ENCODE data around the gene METRN. TPM values are rescaled to one million over a fixed set of nuclear protein-coding genes. Genes with fewer than 3 reads are reported as not detected.

METRN gene
- total and polyA plus RNA-seq, 2 of the 4 experiments (the other 2 are of a cell fraction), result 6.1 to 48.2 TPM

DNA sequence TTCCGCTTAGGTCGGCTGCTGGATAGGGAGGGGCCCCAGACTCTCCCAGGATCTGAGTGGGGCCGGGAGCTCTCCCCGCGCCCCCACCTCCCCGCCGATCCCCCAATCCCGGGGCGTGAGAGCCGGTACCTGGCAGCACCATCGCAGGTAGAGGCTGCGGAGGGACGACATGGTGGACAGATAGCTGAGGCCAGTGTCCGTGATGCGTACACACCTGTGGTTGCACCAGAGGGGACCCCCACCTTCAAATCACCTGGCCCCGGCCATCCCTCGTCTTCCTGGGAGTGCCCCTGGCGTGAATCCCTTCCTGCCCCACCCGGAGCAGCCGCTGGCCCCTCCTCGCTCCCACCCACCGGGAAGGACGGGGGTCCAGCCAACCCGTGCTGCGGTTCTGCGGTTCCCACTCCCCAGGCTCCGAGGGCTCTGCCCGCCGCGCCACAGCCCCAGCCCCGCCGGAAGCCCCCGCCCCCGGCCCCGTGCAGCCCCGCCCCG, 20.0 kb upstream of the METRN start:
- Histone ChIP-seq H4K20me1 (ENCODE audit: insufficient read depth, low read length) (peaks cover 4% of the 10 kb centered on the region; the same call in 1 of the 2 replicates), H3K9ac (ENCODE audit: low read depth, low read length) (no peak overlapping the region), H3K36me3 (ENCODE audit: control insufficient read depth, insufficient read depth, low read length) (no peaks in the 10 kb centered on the region), H4K5ac (ENCODE audit: low read depth, low read length) (no peak overlapping the region), H3K27ac (ENCODE audit: insufficient read depth, low read length) (no peak overlapping the region), H3K9me3 (ENCODE audit: control insufficient read depth, insufficient read depth, low read length) (no peaks in the 10 kb centered on the region; the same call in 1 of the 2 replicates), H3K56ac (ENCODE audit: extremely low read depth, insufficient read depth, low read length) (no peak overlapping the region), H3K4me1 (ENCODE audit: control insufficient read depth, insufficient read depth, low read length) (peaks cover 3% of the 10 kb centered on the region; the same call in 1 of the 2 replicates), H2AK9ac (replicated peaks; ENCODE audit: low read depth, low read length, poor library complexity) (no peak overlapping the region), H4K8ac (ENCODE audit: low read depth in 2 of 2, low read length in 2 of 2) (no peak overlapping the region), H2AFZ (replicated peaks; ENCODE audit: low read length, poor library complexity) (no peak overlapping the region), H3K23ac (ENCODE audit: low read depth, low read length) (no peak overlapping the region), H2BK5ac (ENCODE audit: low read depth, low read length, poor library complexity, severe bottlenecking) (no peak overlapping the region), H3K79me1 (ENCODE audit: low read depth in 1 of 2, low read length in 2 of 2) (peaks cover 0 to under 1% of the 10 kb centered on the region in 2 experiments; a peak in 2 of 4 replicates), H3K27me3 (ENCODE audit: control insufficient read depth, insufficient read depth, low read length) (peaks cover 56% of the 10 kb centered on the region), H2BK15ac (ENCODE audit: low read depth, low read length) (no peak overlapping the region), H3K4ac (ENCODE audit: low read depth, low read length) (no peak overlapping the region), H3K18ac (ENCODE audit: low read depth, low read length) (no peak overlapping the region), H2BK120ac (ENCODE audit: low read depth, low read length) (no peak overlapping the region), H3K4me3 (ENCODE audit: insufficient read depth, low read depth, low read length) (no peak overlapping the region), H3K4me2 (ENCODE audit: low read depth, low read length) (no peak overlapping the region), H3K9me1 (ENCODE audit: insufficient read depth, low read length) (peaks cover 4% of the 10 kb centered on the region; the same call in 1 of the 2 replicates), H4K91ac (ENCODE audit: insufficient read depth, low read depth, low read length) (no peak overlapping the region), H3K14ac (replicated peaks; ENCODE audit: low read depth, low read length) (no peak overlapping the region), H2AK5ac (ENCODE audit: low read depth, low read length) (no peak overlapping the region), H2BK20ac (ENCODE audit: low read depth, low read length) (no peak overlapping the region)
- POLR2A ChIA-PET (ENCODE audit: unreplicated experiment), result no interaction called here
- CTCF ChIA-PET, result no interaction called here
- no peak for ATAC-seq (ENCODE audit: low read depth)
- dilution Hi-C loops (cut with HindIII; ENCODE audit: low sequenced_read_pairs, unreplicated experiment) (no loop called here), in situ Hi-C loops (cut with MboI; ENCODE audit: low sequenced_read_pairs) (no loop called here), intact Hi-C loops (cut with micrococcal nuclease) (no loop called here)
- no CpG with 5 or more reads among the region's 37 CpGs for WGBS, 2 experiments (ENCODE audit: extremely low coverage in 2 of 2, insufficient read length in 1 of 2)
- no peak for DNase-seq
- TF ChIP-seq MXI1 (IDR thresholded peaks at IDR 0.05; ENCODE audit: borderline replicate concordance, low read depth, low read length) (no peak), SMC3 (IDR thresholded peaks at IDR 0.05; ENCODE audit: low read depth, low read length) (no peak), RCOR1 (IDR thresholded peaks at IDR 0.05; ENCODE audit: insufficient replicate concordance, low read length) (no peak), NFE2L2 (IDR thresholded peaks at IDR 0.05; ENCODE audit: low read depth, low read length) (no peak), MAZ (IDR thresholded peaks at IDR 0.05; ENCODE audit: borderline replicate concordance, low read depth, low read length) (no peak), CEBPB (IDR thresholded peaks at IDR 0.05; ENCODE audit: low read depth, low read length) (no peak), POLR2A (IDR thresholded peaks at IDR 0.05; ENCODE audit: low read depth, low read length) (no peak), MAFK (IDR thresholded peaks at IDR 0.05; ENCODE audit: low read depth, low read length) (no peak), BHLHE40 (IDR thresholded peaks at IDR 0.05; ENCODE audit: low read depth, low read length) (no peak), CHD1 (IDR thresholded peaks at IDR 0.05; ENCODE audit: low read depth, low read length) (no peak), FOS (IDR thresholded peaks at IDR 0.05; ENCODE audit: low read depth, low read length) (no peak), RAD21 (IDR thresholded peaks at IDR 0.05; ENCODE audit: low read length) (no peak), RFX5 (IDR thresholded peaks at IDR 0.05; ENCODE audit: low read depth, low read length) (no peak)
- TF ChIP-seq, protein P1, sequence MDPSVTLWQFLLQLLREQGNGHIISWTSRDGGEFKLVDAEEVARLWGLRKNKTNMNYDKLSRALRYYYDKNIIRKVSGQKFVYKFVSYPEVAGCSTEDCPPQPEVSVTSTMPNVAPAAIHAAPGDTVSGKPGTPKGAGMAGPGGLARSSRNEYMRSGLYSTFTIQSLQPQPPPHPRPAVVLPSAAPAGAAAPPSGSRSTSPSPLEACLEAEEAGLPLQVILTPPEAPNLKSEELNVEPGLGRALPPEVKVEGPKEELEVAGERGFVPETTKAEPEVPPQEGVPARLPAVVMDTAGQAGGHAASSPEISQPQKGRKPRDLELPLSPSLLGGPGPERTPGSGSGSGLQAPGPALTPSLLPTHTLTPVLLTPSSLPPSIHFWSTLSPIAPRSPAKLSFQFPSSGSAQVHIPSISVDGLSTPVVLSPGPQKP (IDR thresholded peaks at IDR 0.05; ENCODE audit: borderline replicate concordance, low read depth, low read length), result no peak
- TF ChIP-seq, protein P2, sequence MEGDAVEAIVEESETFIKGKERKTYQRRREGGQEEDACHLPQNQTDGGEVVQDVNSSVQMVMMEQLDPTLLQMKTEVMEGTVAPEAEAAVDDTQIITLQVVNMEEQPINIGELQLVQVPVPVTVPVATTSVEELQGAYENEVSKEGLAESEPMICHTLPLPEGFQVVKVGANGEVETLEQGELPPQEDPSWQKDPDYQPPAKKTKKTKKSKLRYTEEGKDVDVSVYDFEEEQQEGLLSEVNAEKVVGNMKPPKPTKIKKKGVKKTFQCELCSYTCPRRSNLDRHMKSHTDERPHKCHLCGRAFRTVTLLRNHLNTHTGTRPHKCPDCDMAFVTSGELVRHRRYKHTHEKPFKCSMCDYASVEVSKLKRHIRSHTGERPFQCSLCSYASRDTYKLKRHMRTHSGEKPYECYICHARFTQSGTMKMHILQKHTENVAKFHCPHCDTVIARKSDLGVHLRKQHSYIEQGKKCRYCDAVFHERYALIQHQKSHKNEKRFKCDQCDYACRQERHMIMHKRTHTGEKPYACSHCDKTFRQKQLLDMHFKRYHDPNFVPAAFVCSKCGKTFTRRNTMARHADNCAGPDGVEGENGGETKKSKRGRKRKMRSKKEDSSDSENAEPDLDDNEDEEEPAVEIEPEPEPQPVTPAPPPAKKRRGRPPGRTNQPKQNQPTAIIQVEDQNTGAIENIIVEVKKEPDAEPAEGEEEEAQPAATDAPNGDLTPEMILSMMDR (conservative IDR thresholded peaks at IDR 0.05; ENCODE audit: low read depth, low read length), result no peak
- TF ChIP-seq, protein P3, sequence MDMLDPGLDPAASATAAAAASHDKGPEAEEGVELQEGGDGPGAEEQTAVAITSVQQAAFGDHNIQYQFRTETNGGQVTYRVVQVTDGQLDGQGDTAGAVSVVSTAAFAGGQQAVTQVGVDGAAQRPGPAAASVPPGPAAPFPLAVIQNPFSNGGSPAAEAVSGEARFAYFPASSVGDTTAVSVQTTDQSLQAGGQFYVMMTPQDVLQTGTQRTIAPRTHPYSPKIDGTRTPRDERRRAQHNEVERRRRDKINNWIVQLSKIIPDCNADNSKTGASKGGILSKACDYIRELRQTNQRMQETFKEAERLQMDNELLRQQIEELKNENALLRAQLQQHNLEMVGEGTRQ (IDR thresholded peaks at IDR 0.05; ENCODE audit: low read depth, low read length), result no peak
- no TSS peak for BruUV-seq (replicated peaks)
